Measurements from ENCODE around the gene KCNIP1. TPM values are rescaled to one million over a fixed set of nuclear protein-coding genes. Genes with fewer than 3 reads are reported as not detected.
A peak's percentile ranks its signal among the peaks of the same experiment; 100 is the strongest.

KCNIP1 gene
- total RNA-seq, 1 experiment from 2014 or later, result not detected

- no peak overlapping the region for H3K27ac ChIP-seq (ENCODE audit: low read length)
- no peaks in the 10 kb centered on the region; the same call in 1 of the 2 replicates for H3K27me3 ChIP-seq (ENCODE audit: control insufficient read depth, insufficient read depth, low read length)
- no peaks in the 10 kb centered on the region for H3K9me3 ChIP-seq (ENCODE audit: control insufficient read depth, insufficient read depth, low read depth, low read length)
- no peaks in the 10 kb centered on the region for H3K4me1 ChIP-seq (ENCODE audit: control insufficient read depth, insufficient read depth, low read length)
- no TSS peak for BruUV-seq (replicated peaks)
- no peak overlapping the region for H3K4me3 ChIP-seq (ENCODE audit: low read depth in 2 of 2, low read length in 2 of 2)
- TF ChIP-seq REST (IDR thresholded peaks at IDR 0.05; ENCODE audit: insufficient read depth in 1 of 2, low read depth in 2 of 2, low read length in 1 of 2) (no peak), TCF7L2 (IDR thresholded peaks at IDR 0.05; ENCODE audit: low read depth, low read length) (no peak), SIN3A (IDR thresholded peaks at IDR 0.05; ENCODE audit: borderline replicate concordance, insufficient read depth, low read depth, low read length) (no peak), POLR2AphosphoS5 (IDR thresholded peaks at IDR 0.05; ENCODE audit: low read depth, low read length) (no peak), CTCF (IDR thresholded peaks at IDR 0.05) (no peak)
- no peak for ATAC-seq
- no peaks in the 10 kb centered on the region for H3K36me3 ChIP-seq (ENCODE audit: control insufficient read depth, insufficient read depth, low read length)
- no peak for DNase-seq (ENCODE audit: low read depth, low spot score)
- in situ Hi-C loops (cut with HindIII; ENCODE audit: low pct_unique_long_range_greater_than_20kb, low sequenced_read_pairs), result no loop called here
- intact Hi-C loops (cut with micrococcal nuclease; ENCODE audit: unreplicated experiment), result no loop called here
- POLR2A ChIA-PET, result interaction anchor here (0.5 kb wide), 1 partner anchor 413 kb away, joined by 7 read pairs; no protein-coding TSS in a partner anchor
- CTCF ChIA-PET, result interaction anchor here (0.6 kb wide), 1 partner anchor 97 kb away, joined by 6 read pairs; no protein-coding TSS in a partner anchor
Measured at GRCh38 chr5:170603109-170603508, 99.3 kb downstream of the KCNIP1 start.

- ATAC-seq (peak; percentile 84), DNase-seq (ENCODE audit: low read depth, low spot score) (no peak)
- no peaks in the 10 kb centered on the region for H3K36me3 ChIP-seq (ENCODE audit: control insufficient read depth, insufficient read depth, low read length)
- in situ Hi-C loops (cut with HindIII; ENCODE audit: low pct_unique_long_range_greater_than_20kb, low sequenced_read_pairs) (no loop called here), intact Hi-C loops (cut with micrococcal nuclease; ENCODE audit: unreplicated experiment) (no loop called here)
- TF ChIP-seq CTCF (IDR thresholded peaks at IDR 0.05) (peak; percentile 84), REST (IDR thresholded peaks at IDR 0.05; ENCODE audit: insufficient read depth in 1 of 2, low read depth in 2 of 2, low read length in 1 of 2) (no peak)
- CTCF ChIA-PET, result no interaction called here
- no peaks in the 10 kb centered on the region for H3K4me1 ChIP-seq (ENCODE audit: control insufficient read depth, insufficient read depth, low read length)
- H3K9me3 ChIP-seq (ENCODE audit: control insufficient read depth, insufficient read depth, low read depth, low read length), result no peaks in the 10 kb centered on the region
- POLR2A ChIA-PET, result no interaction called here
- no peak overlapping the region for H3K4me3 ChIP-seq (ENCODE audit: low read depth in 2 of 2, low read length in 2 of 2)
- H3K27me3 ChIP-seq (ENCODE audit: control insufficient read depth, insufficient read depth, low read length), result no peaks in the 10 kb centered on the region; the same call in 1 of the 2 replicates
- no TSS peak for BruUV-seq (replicated peaks)
- no peak overlapping the region for H3K27ac ChIP-seq (ENCODE audit: low read length)
Measured at GRCh38 chr5:170603578-170604565, 100.1 kb downstream of the KCNIP1 start.

Measured in Panc1 (cell line).